Stimulated activated effector memory CD8-positive, alpha-beta T cell treated with anti-CD3 and anti-CD28 coated beads, Interleukin-12 subunit alpha, Interleukin-12 subunit beta, amount 100 ng/mL, for 72 hours (primary cell): Measurements from ENCODE around the gene JAK1.
"Not testable (repeated sequence)": the region's sequence is repeated elsewhere in the genome, so short reads cannot be mapped to it uniquely, and the experiment has no call there.

ENCODE experiments used
- ATAC-seq: fragments of 150-1000 bp; cut with Tn5 transposase; 2 replicates; pipeline ENCODE4 v1.10.0; 2021
- DNase-seq, 2 donors: peaks; one replicate each; pipeline ENCODE4 v3.0.0; 2021 to 2022; ENCODE audit warnings: low spot score in 2 of 2
- H3K27ac Mint-ChIP-seq: one replicate; pipeline ENCODE4 v1.8.0; 2022; ENCODE audit warnings: mild to moderate bottlenecking, mixed read lengths
- H3K36me3 Mint-ChIP-seq: one replicate; pipeline ENCODE4 v1.8.0; 2022; ENCODE audit warnings: mild to moderate bottlenecking, mixed read lengths
- H3K4me1 Mint-ChIP-seq: one replicate; pipeline ENCODE4 v1.8.0; 2022; ENCODE audit warnings: mixed read lengths
- H3K4me3 Mint-ChIP-seq: one replicate; pipeline ENCODE4 v1.8.0; 2022; ENCODE audit warnings: mild to moderate bottlenecking, mixed read lengths
- H3K9me3 Mint-ChIP-seq: one replicate; pipeline ENCODE4 v1.8.0; 2022; ENCODE audit warnings: mixed read lengths

JAK1 gene

DNA sequence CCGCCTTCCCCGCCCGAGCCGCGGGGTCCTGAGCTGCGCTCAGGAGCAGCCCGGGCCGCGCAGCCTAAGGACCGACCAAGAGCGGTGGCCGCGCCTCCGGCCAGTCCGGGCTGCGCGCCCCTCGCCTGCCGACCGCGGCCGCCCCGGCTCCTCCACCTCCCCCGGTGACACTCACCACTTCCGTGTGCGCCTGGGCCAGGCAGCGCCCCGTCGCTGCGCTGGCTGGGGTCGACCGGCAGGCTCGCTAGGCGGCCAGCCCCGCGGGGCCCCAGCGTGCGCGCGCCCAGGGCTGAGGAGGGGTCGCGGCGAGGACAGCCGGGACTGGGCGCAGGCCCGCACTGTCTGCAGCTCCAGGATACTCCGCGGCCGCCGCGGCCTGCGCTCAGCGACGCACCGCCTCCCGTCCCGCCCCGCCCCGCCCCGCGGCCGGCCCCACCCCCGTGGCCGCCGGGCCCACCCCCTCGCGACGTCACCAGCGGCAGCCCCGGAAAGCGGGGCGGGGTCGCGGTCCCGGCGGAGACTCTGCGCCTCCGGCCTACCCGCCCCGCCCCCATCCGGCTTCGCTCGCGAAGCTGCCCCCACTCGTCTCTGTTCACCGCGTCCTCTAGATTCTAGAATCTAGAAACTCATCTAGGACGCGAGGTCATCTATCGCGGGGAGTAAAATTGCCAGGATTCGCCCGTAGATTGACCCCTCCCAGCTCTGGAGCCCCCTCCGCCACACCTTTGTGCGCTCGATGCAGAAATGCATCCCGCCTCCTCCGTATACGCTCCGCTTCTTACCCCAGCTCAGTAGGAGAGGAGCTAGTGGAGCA is at the start of gene JAK1:
Gene JAK1, minus strand, starts transcription at position 392 of the 814 bp plus-strand sequence. CDS start 80,285 bp downstream, outside the sequence.
- H3K4me1 Mint-ChIP-seq, result peaks cover 50% of the 10 kb centered on the region
- ATAC-seq (peak; percentile 86), DNase-seq (peak; percentile 86 to 87)
- H3K27ac Mint-ChIP-seq, result peak within 1 kb of the TSS; percentile 93
- H3K36me3 Mint-ChIP-seq, result peaks cover 30% of the 10 kb centered on the region
- peak within 1 kb of the TSS; percentile 86 for H3K4me3 Mint-ChIP-seq
- no peaks in the 10 kb centered on the region for H3K9me3 Mint-ChIP-seq

DNA sequence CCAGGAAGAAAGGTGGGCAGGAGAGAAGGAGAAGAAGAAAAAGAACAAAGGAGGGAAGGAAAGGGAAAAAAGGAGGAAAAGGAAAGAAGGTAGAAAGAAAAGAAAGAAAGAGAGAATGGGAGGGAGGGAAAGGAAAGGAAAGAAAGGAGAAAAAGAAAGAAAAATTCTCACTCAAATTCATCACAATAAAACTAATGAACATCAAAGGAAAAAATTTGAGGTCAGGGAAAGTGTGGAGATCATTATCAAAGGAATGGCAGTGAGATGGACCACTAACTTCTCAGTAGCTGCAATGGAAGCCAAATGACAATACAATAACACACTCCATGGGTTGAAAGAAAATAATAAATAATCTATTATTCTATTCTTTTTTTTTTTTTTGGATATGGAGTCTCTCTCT is 48.0 kb upstream of the JAK1 start:
- H3K27ac Mint-ChIP-seq, result no peak overlapping the region
- H3K36me3 Mint-ChIP-seq, result no peaks in the 10 kb centered on the region
- H3K9me3 Mint-ChIP-seq, result peaks cover 3% of the 10 kb centered on the region
- no peak overlapping the region for H3K4me3 Mint-ChIP-seq
- peaks cover 27% of the 10 kb centered on the region for H3K4me1 Mint-ChIP-seq
- ATAC-seq (no peak), DNase-seq (no peak)

- H3K9me3 Mint-ChIP-seq, result peaks cover 3% of the 10 kb centered on the region
- peak; percentile 98 for ATAC-seq
- peaks cover 42% of the 10 kb centered on the region for H3K4me1 Mint-ChIP-seq
- no peak overlapping the region for H3K4me3 Mint-ChIP-seq
- H3K36me3 Mint-ChIP-seq, result no peaks in the 10 kb centered on the region
- H3K27ac Mint-ChIP-seq, result peak overlapping the region; percentile 83
- DNase-seq, result peak; percentile 4 to 61
Measured at GRCh38 chr1:65011983-65012382, 45.6 kb upstream of the JAK1 start.

DNA sequence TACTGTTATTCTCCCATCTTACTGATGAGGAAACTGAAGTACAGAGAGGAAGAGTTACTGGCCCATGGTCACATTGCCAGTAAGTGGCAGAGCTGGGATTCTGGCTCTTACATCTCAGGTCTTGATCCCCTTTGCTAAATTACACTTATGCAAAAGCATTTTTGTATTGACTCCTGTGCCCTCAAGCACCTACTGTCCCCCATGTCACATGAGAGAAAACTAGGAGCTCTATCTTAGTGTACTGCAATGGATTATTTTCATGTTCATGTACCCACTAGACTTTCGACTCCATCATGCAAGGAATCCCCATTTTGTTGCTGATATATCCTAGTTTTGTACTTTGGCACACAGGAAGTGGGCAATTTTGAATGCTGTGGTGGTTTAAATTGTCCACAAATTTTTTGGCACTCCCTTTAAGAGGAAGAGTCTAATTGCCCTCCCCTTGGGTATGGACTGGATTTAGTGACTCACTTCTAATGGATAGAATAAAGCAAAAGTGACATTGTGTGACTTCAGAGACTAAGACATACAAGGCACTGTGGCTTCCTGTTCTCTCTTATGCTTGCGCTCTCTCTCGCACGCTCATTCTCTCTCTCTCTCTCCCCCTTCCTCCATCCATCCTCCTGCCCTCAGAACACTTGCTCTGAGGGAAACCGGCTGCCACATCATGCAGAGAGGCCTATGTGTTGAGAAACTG is 43.5 kb upstream of the JAK1 start:
- Mint-ChIP-seq H3K36me3 (no peaks in the 10 kb centered on the region), H3K4me3 (peak overlapping the region; percentile 49), H3K9me3 (peaks cover 3% of the 10 kb centered on the region), H3K27ac (peak overlapping the region; percentile 54), H3K4me1 (peaks cover 42% of the 10 kb centered on the region)
- ATAC-seq (peak; percentile 58), DNase-seq (no peak)

- Mint-ChIP-seq H3K4me1 (peaks cover 40% of the 10 kb centered on the region), H3K36me3 (no peaks in the 10 kb centered on the region), H3K4me3 (peak overlapping the region; percentile 49), H3K27ac (peak overlapping the region; percentile 54), H3K9me3 (peaks cover 3% of the 10 kb centered on the region)
- ATAC-seq (no peak), DNase-seq (no peak)
Measured at GRCh38 chr1:65009176-65009575, 42.8 kb upstream of the JAK1 start.

DNA sequence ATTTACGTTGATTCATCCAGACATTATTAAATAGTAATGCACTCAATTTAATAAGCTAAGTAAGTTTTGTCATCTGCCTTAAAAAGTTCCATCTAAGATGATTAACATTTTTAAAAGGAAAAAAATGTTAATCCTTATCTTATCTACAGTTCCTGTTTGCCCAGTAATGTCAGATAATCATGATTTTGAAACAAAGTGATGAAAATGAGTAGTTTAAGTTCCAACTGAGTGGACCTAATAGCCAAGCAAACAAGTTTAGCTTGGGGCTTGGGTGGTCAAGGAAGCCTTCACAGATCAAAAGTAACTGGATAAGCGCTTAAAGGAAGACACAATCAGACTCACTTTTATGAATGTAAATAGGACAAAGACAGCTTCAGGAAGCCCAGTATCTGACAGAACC is 40.5 kb upstream of the JAK1 start:
- peaks cover 45% of the 10 kb centered on the region for H3K4me1 Mint-ChIP-seq
- peaks cover 3% of the 10 kb centered on the region for H3K9me3 Mint-ChIP-seq
- no peak overlapping the region for H3K27ac Mint-ChIP-seq
- ATAC-seq, result no peak
- DNase-seq, result no peak
- no peaks in the 10 kb centered on the region for H3K36me3 Mint-ChIP-seq
- no peak overlapping the region for H3K4me3 Mint-ChIP-seq

DNA sequence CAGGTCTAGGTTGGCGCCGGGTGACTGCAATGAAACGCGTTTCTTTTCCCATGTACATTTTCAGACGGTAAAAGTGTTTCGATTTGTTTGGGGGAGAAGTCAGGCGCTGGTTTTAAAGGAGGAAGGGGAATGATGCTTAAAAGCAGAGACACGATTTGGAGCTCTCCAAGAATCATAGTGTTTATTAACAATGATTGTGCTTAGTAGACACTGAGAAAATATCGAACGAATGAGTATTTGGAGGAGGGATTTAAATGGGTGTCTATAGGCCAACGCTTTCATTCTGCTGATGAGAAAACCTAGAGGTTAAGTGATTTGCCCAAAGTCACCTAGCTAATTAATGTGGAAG is 36.9 kb upstream of the JAK1 start:
- DNase-seq (no peak), ATAC-seq (no peak)
- Mint-ChIP-seq H3K36me3 (no peaks in the 10 kb centered on the region), H3K4me1 (peaks cover 33% of the 10 kb centered on the region), H3K9me3 (no peaks in the 10 kb centered on the region), H3K27ac (no peak overlapping the region), H3K4me3 (peak overlapping the region; percentile 67)

GRCh38 chr1:65002508-65003315 is 36.4 kb upstream of the JAK1 start:
- no peak overlapping the region for H3K27ac Mint-ChIP-seq
- DNase-seq (peak; percentile 61 to 86), ATAC-seq (peak; percentile 92)
- H3K36me3 Mint-ChIP-seq, result no peaks in the 10 kb centered on the region
- peak overlapping the region; percentile 67 for H3K4me3 Mint-ChIP-seq
- no peaks in the 10 kb centered on the region for H3K9me3 Mint-ChIP-seq
- peaks cover 28% of the 10 kb centered on the region for H3K4me1 Mint-ChIP-seq

- H3K4me1 Mint-ChIP-seq, result peaks cover 27% of the 10 kb centered on the region
- DNase-seq (no peak), ATAC-seq (peak; percentile 1)
- H3K27ac Mint-ChIP-seq, result no peak overlapping the region
- H3K4me3 Mint-ChIP-seq, result peak overlapping the region; percentile 67
- no peaks in the 10 kb centered on the region for H3K9me3 Mint-ChIP-seq
- no peaks in the 10 kb centered on the region for H3K36me3 Mint-ChIP-seq
Measured at GRCh38 chr1:65002156-65002507, 35.8 kb upstream of the JAK1 start.

GRCh38 chr1:65001231-65001792 is 35.0 kb upstream of the JAK1 start:
- Mint-ChIP-seq H3K36me3 (no peaks in the 10 kb centered on the region), H3K4me3 (peak overlapping the region; percentile 67), H3K9me3 (no peaks in the 10 kb centered on the region), H3K27ac (peak overlapping the region; percentile 14), H3K4me1 (peaks cover 27% of the 10 kb centered on the region)
- peak; percentile 50 to 82 for DNase-seq
- peak; percentile 80 for ATAC-seq

DNA sequence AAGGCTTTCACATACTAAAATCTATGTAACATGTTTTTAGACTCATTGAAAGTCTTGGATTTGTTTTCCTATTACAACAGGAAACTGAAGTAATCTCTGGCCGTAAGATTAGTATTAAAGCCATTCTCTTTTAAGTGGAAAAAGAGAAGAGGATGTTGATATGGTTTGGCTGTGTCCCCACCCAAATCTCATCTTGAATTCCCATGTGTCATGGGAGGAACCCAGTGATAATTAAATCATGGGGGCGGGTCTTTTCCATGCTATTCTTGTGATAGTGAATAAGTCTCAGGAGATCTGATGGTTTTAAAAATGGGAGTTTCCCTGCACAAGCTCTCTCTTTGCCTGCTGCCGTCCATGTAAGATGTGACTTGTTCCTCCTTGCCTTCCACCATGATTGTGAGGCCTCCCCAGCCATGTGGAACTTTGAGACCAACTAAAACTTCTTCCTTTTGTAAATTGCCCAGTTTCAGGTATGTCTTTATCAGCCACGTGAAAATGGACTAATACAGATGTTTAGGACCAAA is 32.1 kb upstream of the JAK1 start:
- peaks cover 24% of the 10 kb centered on the region for H3K4me1 Mint-ChIP-seq
- not testable (repeated sequence) for ATAC-seq, H3K4me3 Mint-ChIP-seq, DNase-seq, H3K9me3 Mint-ChIP-seq, H3K36me3 Mint-ChIP-seq, H3K27ac Mint-ChIP-seq

DNA sequence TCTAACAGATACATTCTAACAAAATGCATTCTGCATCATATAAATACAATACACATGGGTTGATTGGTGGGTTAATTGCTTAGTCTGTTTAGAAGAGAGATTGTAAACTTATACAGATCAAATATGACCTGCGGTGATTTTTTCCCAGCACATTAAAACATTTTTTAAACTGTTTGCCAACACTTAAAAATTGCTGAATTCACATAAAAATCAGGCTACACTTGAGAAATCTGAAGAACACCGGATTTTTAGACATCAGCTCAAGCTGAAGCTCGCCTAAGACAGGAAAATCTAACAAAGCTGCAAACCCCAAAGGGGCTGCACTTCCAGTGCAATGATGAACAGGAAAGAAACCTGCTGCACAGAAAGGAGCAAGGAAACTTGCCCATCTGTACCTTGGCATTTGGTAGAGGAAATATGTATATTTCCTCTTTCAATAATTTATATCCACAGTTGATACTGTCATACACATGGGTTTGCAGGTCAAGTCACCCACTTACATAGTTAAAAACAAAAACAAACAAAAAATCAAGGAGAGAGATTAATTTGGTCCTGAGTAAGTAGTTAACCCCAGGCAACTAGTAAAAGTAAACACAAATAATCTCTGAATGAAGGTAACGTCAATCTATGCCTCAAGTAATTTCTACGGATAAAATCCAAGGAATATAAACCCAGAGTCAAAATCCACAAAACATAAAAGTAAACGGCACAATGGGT is 30.4 kb upstream of the JAK1 start:
- DNase-seq (no peak), ATAC-seq (no peak)
- Mint-ChIP-seq H3K9me3 (no peaks in the 10 kb centered on the region), H3K4me3 (no peak overlapping the region), H3K27ac (no peak overlapping the region), H3K36me3 (no peaks in the 10 kb centered on the region), H3K4me1 (peaks cover 13% of the 10 kb centered on the region)

DNA sequence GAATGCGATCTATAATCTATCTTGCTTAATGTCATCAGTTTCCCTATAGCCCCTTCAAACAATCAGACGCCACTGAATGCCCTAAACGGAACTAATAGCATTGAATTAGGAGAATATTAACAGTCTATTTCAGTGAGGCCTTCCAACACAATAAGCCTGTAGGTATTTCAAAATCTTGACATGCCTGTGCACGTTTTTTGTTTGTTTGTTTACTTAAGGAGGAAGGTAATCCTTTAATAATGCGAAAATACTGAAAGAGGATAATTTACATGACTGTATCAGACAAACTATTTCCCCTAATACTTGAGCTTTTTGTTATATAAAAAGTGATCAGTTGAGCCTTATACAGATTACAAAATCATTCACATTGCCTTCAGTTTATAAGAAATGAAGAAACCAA is 29.0 kb upstream of the JAK1 start:
- no peaks in the 10 kb centered on the region for H3K9me3 Mint-ChIP-seq
- H3K4me3 Mint-ChIP-seq, result no peak overlapping the region
- H3K36me3 Mint-ChIP-seq, result no peaks in the 10 kb centered on the region
- peaks cover 6% of the 10 kb centered on the region for H3K4me1 Mint-ChIP-seq
- ATAC-seq, result no peak
- no peak overlapping the region for H3K27ac Mint-ChIP-seq
- no peak for DNase-seq
